Gastroesophageal sphincter (tissue), 4 donors: ENCODE results near the gene PRELP. TPM values are rescaled to one million over a fixed set of nuclear protein-coding genes. Genes with fewer than 3 reads are reported as not detected.
A peak's percentile ranks its signal among the peaks of the same experiment; 100 is the strongest.

Experiments used
- ATAC-seq: fragments of 150-250 bp; one replicate; pipeline ENCODE4 v1.9.1; 2016; ENCODE audit warnings: mild to moderate bottlenecking, moderate library complexity
- H3K27ac ChIP-seq, 4 donors: fragments of 200-600 bp; sonication (generic) in 3 of 4; 1 replicate in 3 of 4; 2 replicates in 1 of 4; pipeline ENCODE4 v1.5.1; 2016 to 2019
- H3K27me3 ChIP-seq: fragments of 200-600 bp; sonication (generic); one replicate; pipeline ENCODE4 v1.5.1; 2019
- H3K36me3 ChIP-seq, 2 donors: fragments of 200-600 bp; sonication (generic); one replicate each; pipeline ENCODE4 v1.5.1; 2019; ENCODE audit warnings: control low read depth in 1 of 2
- H3K4me1 ChIP-seq, 3 donors: fragments of 200-600 bp; sonication (generic); 1 replicate in 2 of 3; 2 replicates in 1 of 3; pipeline ENCODE4 v1.5.1; 2016 to 2019; ENCODE audit warnings: control low read depth in 2 of 3
- H3K4me3 ChIP-seq, 2 donors: fragments of 200-600 bp; sonication (generic); one replicate each; pipeline ENCODE4 v1.5.1; 2019; ENCODE audit warnings: mild to moderate bottlenecking in 1 of 2, moderate library complexity in 1 of 2
- H3K9me3 ChIP-seq, 3 donors: fragments of 200-600 bp; sonication (generic); one replicate each; pipeline ENCODE4 v1.5.1; 2017 to 2019; ENCODE audit warnings: control low read depth in 2 of 3
- CTCF ChIP-seq, 4 experiments: fragments of 200-600 bp in 2 of 4; fragments of 450-650 bp in 2 of 4; sonication (generic) in 1 of 4; IDR thresholded peaks; one replicate each; pipeline ENCODE4 v1.5.1; 2017 to 2019; ENCODE audit warnings: antibody characterized with exemption in 4 of 4, mild to moderate bottlenecking in 2 of 4, moderate library complexity in 2 of 4
- EP300 ChIP-seq: sonication (generic); formaldehyde crosslinking; IDR thresholded peaks from one replicate; pipeline ENCODE4 v1.6.1; 2017; ENCODE audit warnings: antibody characterized with exemption, mild to moderate bottlenecking
- POLR2A ChIP-seq, 2 donors: fragments of 450-650 bp; IDR thresholded peaks; one replicate each; pipeline ENCODE4 v1.6.1; 2017; ENCODE audit warnings: antibody characterized with exemption in 2 of 2, mild to moderate bottlenecking in 2 of 2, moderate library complexity in 1 of 2
- POLR2AphosphoS5 ChIP-seq: sonication (generic); formaldehyde crosslinking; IDR thresholded peaks from one replicate; pipeline ENCODE4 v1.6.1; 2017; ENCODE audit warnings: antibody characterized with exemption
- WGBS, 2 donors: methylation state at CpG; one replicate each; pipeline ENCODE4 v1.1.5; 2018; ENCODE audit warnings: low coverage in 1 of 2; 5-methylcytosine and 5-hydroxymethylcytosine counted together
- total RNA-seq, 4 donors: library from RNA; depleted of rRNA; stranded (reverse); fragments of >200 nt; gene quantifications; one replicate each; pipeline ENCODE4 v1.1.0, GENCODE V29; 2016

PRELP gene
- total RNA-seq, 4 donors from 2014 or later = 63.9 to 149 (median 66.1) TPM

- Histone ChIP-seq H3K9me3 (no peaks in the 10 kb centered on the region), H3K36me3 (no peaks in the 10 kb centered on the region), H3K27me3 (no peaks in the 10 kb centered on the region), H3K4me1 (peaks cover 0 to 62% (median 17%) of the 10 kb centered on the region in 3 donors), H3K4me3 (no peak overlapping the region), H3K27ac (peak overlapping the region in 3 of 4 donors; percentile 41 to 88 (median 49))
- no peak for TF ChIP-seq POLR2A (IDR thresholded peaks at IDR 0.05)
- peak; percentile 80 to 92 (median 88) for TF ChIP-seq CTCF (IDR thresholded peaks at IDR 0.05)
- peak; percentile 40 for ATAC-seq
- 49 to 60% methylated on average over 5 to 7 of the region's 12 CpGs for WGBS, 2 donors
Measured at GRCh38 chr1:203504400-203505250, 29.0 kb downstream of the PRELP start.

- peak overlapping the region in 2 of 4 donors; percentile 49 to 88 for H3K27ac ChIP-seq
- H3K4me1 ChIP-seq = peaks cover 0 to 63% (median 17%) of the 10 kb centered on the region in 3 donors
- ATAC-seq = no peak
- H3K4me3 ChIP-seq = no peak overlapping the region
- H3K27me3 ChIP-seq = no peaks in the 10 kb centered on the region
- H3K36me3 ChIP-seq = no peaks in the 10 kb centered on the region
- TF ChIP-seq CTCF (IDR thresholded peaks at IDR 0.05) = no peak
- TF ChIP-seq EP300 = no peak
- no peak for TF ChIP-seq POLR2A (IDR thresholded peaks at IDR 0.05)
- no peak for TF ChIP-seq POLR2AphosphoS5
- no peaks in the 10 kb centered on the region for H3K9me3 ChIP-seq
- 80 to 96% methylated on average over 1 to 3 of the region's 8 CpGs for WGBS, 2 donors
Measured at GRCh38 chr1:203505526-203506204, 30.1 kb downstream of the PRELP start.

GRCh38 chr1:203506858-203507626, 31.4 kb downstream of the PRELP start:
- no peaks in the 10 kb centered on the region for H3K36me3 ChIP-seq
- peak overlapping the region; percentile 67 to 88 (median 84) for H3K27ac ChIP-seq
- peak; percentile 57 for ATAC-seq

GRCh38 chr1:203507759-203508158, 32.2 kb downstream of the PRELP start:
- TF ChIP-seq EP300 (no peak), POLR2AphosphoS5 (no peak)
- Histone ChIP-seq H3K9me3 (no peaks in the 10 kb centered on the region), H3K27ac (peak overlapping the region; percentile 67 to 88 (median 84)), H3K4me1 (peaks cover 3 to 62% (median 23%) of the 10 kb centered on the region in 3 donors), H3K4me3 (no peak overlapping the region), H3K36me3 (no peaks in the 10 kb centered on the region), H3K27me3 (no peaks in the 10 kb centered on the region)
- 0 to 14% methylated on average over 1 of the region's 1 CpG for WGBS, 2 donors
- no peak for ATAC-seq

More at GRCh38 chr1:203506858-203507626, 31.4 kb downstream of the PRELP start:
- Histone ChIP-seq H3K4me1 (peaks cover 0 to 62% (median 17%) of the 10 kb centered on the region in 3 donors), H3K9me3 (no peaks in the 10 kb centered on the region), H3K27me3 (no peaks in the 10 kb centered on the region), H3K4me3 (no peak overlapping the region)
- 8 to 19% methylated on average over 3 to 5 of the region's 6 CpGs for WGBS, 2 donors
- TF ChIP-seq EP300 (no peak), POLR2AphosphoS5 (peak; percentile 61)

- ATAC-seq = no peak
- no peaks in the 10 kb centered on the region for H3K36me3 ChIP-seq
Measured at GRCh38 chr1:203508463-203509073, 33.0 kb downstream of the PRELP start.

More at GRCh38 chr1:203508463-203509073, 33.0 kb downstream of the PRELP start:
- Histone ChIP-seq H3K27ac (peak overlapping the region; percentile 67 to 88 (median 84)), H3K27me3 (no peaks in the 10 kb centered on the region), H3K9me3 (no peaks in the 10 kb centered on the region), H3K4me3 (no peak overlapping the region), H3K4me1 (peaks cover 10 to 70% (median 31%) of the 10 kb centered on the region in 3 donors)
- peak in 1 of 4 experiments; percentile 33 for TF ChIP-seq CTCF (IDR thresholded peaks at IDR 0.05)
- no peak for TF ChIP-seq POLR2AphosphoS5
- 30% methylated on average over 4 of the region's 10 CpGs; no CpG with 5 or more reads in 1 of the 2 donors for WGBS, 2 donors
